Omental fat pad (tissue), 4 donors: ENCODE results near the gene MGAT4A. TPM values are rescaled to one million over a fixed set of nuclear protein-coding genes. Genes with fewer than 3 reads are reported as not detected.

ENCODE experiments used
- ATAC-seq: fragments of 150-250 bp; one replicate; pipeline ENCODE4 v1.9.1; 2016; ENCODE audit warnings: mild to moderate bottlenecking, moderate library complexity; ENCODE audit not compliant: low FRiP score
- DNase-seq: peaks from one replicate; pipeline ENCODE4 v3.0.0-alpha.2; 2019; ENCODE audit warnings: low spot score
- CTCF ChIP-seq, 3 donors: fragments of 450-650 bp; IDR thresholded peaks; one replicate each; pipeline ENCODE4 v1.5.1; 2016 to 2017; ENCODE audit warnings: antibody characterized with exemption in 3 of 3, mild to moderate bottlenecking in 3 of 3, moderate library complexity in 2 of 3
- total RNA-seq, 4 donors: library from RNA; depleted of rRNA; stranded (reverse); fragments of >200 nt; gene quantifications; one replicate each; pipeline ENCODE4 v1.1.0, GENCODE V29; 2016

Gene MGAT4A
- total RNA-seq, 4 donors from 2014 or later: 20.1 to 93.7 (median 43.2) TPM

DNA sequence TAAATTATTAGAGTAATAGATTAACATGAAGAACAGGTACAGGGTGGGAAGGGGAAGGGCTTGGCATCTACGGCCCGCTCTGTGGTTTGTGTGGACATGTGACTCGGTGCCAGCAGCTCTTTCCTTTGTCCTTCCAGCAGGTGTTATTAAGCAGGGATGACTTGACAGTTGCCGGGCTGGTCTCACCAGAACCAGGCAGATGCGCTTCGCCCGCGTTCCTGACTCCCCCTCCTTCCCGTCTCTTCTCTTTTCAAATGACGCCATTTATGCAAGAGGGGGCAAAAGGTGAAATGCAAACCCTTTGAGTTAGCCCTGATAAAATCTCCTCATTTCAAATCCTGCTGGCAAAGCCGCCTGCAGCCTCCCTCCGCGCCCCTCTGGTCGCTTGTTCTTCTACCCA, 38.9 kb upstream of the MGAT4A start:
- DNase-seq (no peak), ATAC-seq (no peak)
- TF ChIP-seq CTCF (IDR thresholded peaks at IDR 0.05): no peak

DNA sequence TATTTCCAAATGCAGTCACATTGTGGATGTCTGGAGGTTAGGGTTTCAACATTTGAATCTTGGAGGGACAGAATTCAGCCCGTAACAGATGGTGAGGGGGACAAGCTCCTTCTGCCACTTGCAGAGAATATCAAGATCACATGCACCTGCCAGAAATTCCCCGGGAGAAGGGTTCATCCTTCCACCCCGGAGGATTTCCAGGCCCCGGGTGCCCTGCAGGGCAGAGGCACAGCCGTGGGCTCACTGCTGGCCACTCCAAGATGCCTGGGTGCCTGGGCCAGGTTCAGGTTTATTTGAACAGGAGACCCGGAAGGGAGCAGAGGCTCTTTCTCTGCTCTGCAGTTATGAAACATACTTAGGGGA, 38.2 kb upstream of the MGAT4A start:
- no peak for ATAC-seq
- TF ChIP-seq CTCF (IDR thresholded peaks at IDR 0.05): no peak
- no peak for DNase-seq

- ATAC-seq (no peak), DNase-seq (no peak)
- TF ChIP-seq CTCF (IDR thresholded peaks at IDR 0.05): no peak
Observed at GRCh38 chr2:98768384-98769113, 37.6 kb upstream of the MGAT4A start.

- ATAC-seq (no peak), DNase-seq (no peak)
- no peak for TF ChIP-seq CTCF (IDR thresholded peaks at IDR 0.05)
Observed at GRCh38 chr2:98764499-98764898, 33.6 kb upstream of the MGAT4A start.

GRCh38 chr2:98763209-98763951, 32.4 kb upstream of the MGAT4A start:
- ATAC-seq (no peak), DNase-seq (no peak)
- no peak for TF ChIP-seq CTCF (IDR thresholded peaks at IDR 0.05)

GRCh38 chr2:98761909-98762308, 31.0 kb upstream of the MGAT4A start:
- no peak for DNase-seq
- no peak for TF ChIP-seq CTCF (IDR thresholded peaks at IDR 0.05)
- ATAC-seq: no peak
